ENCODE data around the gene ZC3H12D.
"Not testable (repeated sequence)": the region's sequence is repeated elsewhere in the genome, so short reads cannot be mapped to it uniquely, and the experiment has no call there.

ZC3H12D gene

GRCh38 chr6:149459761-149460160, 25.1 kb downstream of the ZC3H12D start:
- DNase-seq (ENCODE audit: low spot score) = no peak

- DNase-seq (ENCODE audit: low spot score) = no peak
These were observed 26.0 kb downstream of the ZC3H12D start for GRCh38 chr6:149458806-149459205.

- no peak for DNase-seq (ENCODE audit: low spot score)
These were observed 26.6 kb downstream of the ZC3H12D start for GRCh38 chr6:149458196-149458595.

GRCh38 chr6:149457316-149457884, 27.4 kb downstream of the ZC3H12D start:
- DNase-seq (ENCODE audit: low spot score) = no peak

GRCh38 chr6:149456311-149457021, 28.3 kb downstream of the ZC3H12D start:
- DNase-seq (ENCODE audit: low spot score) = no peak

GRCh38 chr6:149455031-149455732, 29.6 kb downstream of the ZC3H12D start:
- no peak for DNase-seq (ENCODE audit: low spot score)

GRCh38 chr6:149454346-149454848, 30.4 kb downstream of the ZC3H12D start:
- DNase-seq (ENCODE audit: low spot score) = no peak

- DNase-seq (ENCODE audit: low spot score) = no peak
These were observed 31.0 kb downstream of the ZC3H12D start for GRCh38 chr6:149453597-149454345.

GRCh38 chr6:149452037-149452939, 32.5 kb downstream of the ZC3H12D start:
- no peak for DNase-seq (ENCODE audit: low spot score)

GRCh38 chr6:149451376-149452036, 33.3 kb downstream of the ZC3H12D start:
- DNase-seq (ENCODE audit: low spot score) = no peak

GRCh38 chr6:149450679-149451375, 34.0 kb downstream of the ZC3H12D start:
- no peak for DNase-seq (ENCODE audit: low spot score)

GRCh38 chr6:149449831-149450678, 34.8 kb downstream of the ZC3H12D start:
- DNase-seq (ENCODE audit: low spot score) = no peak

- DNase-seq (ENCODE audit: low spot score) = no peak
These were observed 35.9 kb downstream of the ZC3H12D start for GRCh38 chr6:149448821-149449453.

- DNase-seq (ENCODE audit: low spot score) = no peak
These were observed 37.9 kb downstream of the ZC3H12D start for GRCh38 chr6:149446791-149447376.

GRCh38 chr6:149445573-149445972, 39.2 kb downstream of the ZC3H12D start:
- DNase-seq (ENCODE audit: low spot score) = no peak

GRCh38 chr6:149445095-149445466, 39.7 kb downstream of the ZC3H12D start:
- no peak for DNase-seq (ENCODE audit: low spot score)

- not testable (repeated sequence) for DNase-seq (ENCODE audit: low spot score)
These were observed 40.3 kb downstream of the ZC3H12D start for GRCh38 chr6:149444360-149445094.
